Measurements from ENCODE around the gene EPHB3. TPM values are rescaled to one million over a fixed set of nuclear protein-coding genes. Genes with fewer than 3 reads are reported as not detected.
"Not testable (repeated sequence)": the region's sequence is repeated elsewhere in the genome, so short reads cannot be mapped to it uniquely, and the experiment has no call there.

The EPHB3 gene
- polyA plus RNA-seq, 3 donors = 0.71 to 1.2 (median 0.80) TPM

DNA sequence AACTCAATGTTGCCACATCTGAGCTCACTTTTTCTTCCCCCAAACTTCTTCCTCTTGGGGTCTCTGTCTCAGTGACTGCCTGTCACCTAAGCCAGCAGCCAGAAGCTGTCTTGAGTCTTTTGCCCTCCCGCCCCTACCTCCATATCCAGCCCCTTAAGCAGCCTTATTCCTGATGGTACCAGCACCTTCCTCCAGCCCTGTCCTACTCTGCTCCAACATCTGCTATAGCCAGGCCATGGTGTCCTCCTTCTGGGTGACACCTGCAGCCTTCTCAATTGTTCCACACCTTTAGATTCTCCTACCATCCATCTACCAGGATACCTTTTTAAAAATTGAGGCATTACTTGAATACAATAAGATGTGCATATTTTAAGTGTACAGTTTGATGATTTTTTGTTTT is 53.8 kb downstream of the EPHB3 start:
- H3K4me3 Mint-ChIP-seq = no peak overlapping the region
- 78% methylated on average over 1 of the region's 1 CpG for WGBS (ENCODE audit: insufficient coverage)

DNA sequence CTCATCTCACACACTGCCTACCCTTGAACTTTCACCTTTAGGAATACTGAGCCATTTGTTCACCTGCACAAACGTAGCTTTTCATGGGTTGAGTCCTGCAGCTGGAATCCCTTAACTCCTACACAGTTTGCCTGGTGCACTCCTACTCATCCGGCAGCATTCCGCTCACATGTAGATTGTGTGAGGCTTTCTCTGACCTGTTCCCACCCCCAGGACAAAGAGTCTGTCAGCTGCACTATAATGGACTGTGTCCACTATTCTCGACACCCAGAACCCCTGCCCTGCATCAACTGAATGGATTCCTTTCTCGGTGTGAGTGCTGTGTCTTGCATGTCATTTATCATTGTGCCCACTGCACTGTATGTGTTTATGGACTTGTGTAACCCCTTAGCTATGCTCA is 54.9 kb downstream of the EPHB3 start:
- H3K9ac ChIP-seq (ENCODE audit: insufficient read depth, low read length, poor library complexity, severe bottlenecking) = no peak overlapping the region
- no peak overlapping the region for H3K4me2 ChIP-seq (replicated peaks; ENCODE audit: extremely low read depth, low read length, poor library complexity, severe bottlenecking)
- Mint-ChIP-seq H3K27me3 (ENCODE audit: low read depth in 3 of 3) (peaks cover 0 to 2% (median 0%) of the 10 kb centered on the region in 3 donors), H3K36me3 (no peaks in the 10 kb centered on the region), H3K27ac (peak overlapping the region in 2 of 7 donors; percentile 5 to 80), H3K9me3 (peaks cover 0 to 4% (median 2%) of the 10 kb centered on the region in 7 donors), H3K4me1 (peaks cover 53% of the 10 kb centered on the region), H3K4me3 (no peak overlapping the region)
- intact Hi-C loops (cut with micrococcal nuclease) = no loop called here
- TF ChIP-seq, protein P1, sequence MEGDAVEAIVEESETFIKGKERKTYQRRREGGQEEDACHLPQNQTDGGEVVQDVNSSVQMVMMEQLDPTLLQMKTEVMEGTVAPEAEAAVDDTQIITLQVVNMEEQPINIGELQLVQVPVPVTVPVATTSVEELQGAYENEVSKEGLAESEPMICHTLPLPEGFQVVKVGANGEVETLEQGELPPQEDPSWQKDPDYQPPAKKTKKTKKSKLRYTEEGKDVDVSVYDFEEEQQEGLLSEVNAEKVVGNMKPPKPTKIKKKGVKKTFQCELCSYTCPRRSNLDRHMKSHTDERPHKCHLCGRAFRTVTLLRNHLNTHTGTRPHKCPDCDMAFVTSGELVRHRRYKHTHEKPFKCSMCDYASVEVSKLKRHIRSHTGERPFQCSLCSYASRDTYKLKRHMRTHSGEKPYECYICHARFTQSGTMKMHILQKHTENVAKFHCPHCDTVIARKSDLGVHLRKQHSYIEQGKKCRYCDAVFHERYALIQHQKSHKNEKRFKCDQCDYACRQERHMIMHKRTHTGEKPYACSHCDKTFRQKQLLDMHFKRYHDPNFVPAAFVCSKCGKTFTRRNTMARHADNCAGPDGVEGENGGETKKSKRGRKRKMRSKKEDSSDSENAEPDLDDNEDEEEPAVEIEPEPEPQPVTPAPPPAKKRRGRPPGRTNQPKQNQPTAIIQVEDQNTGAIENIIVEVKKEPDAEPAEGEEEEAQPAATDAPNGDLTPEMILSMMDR (IDR thresholded peaks at IDR 0.05) = no peak
- H3K4me1 ChIP-seq (ENCODE audit: control insufficient read depth in 1 of 2, insufficient read depth in 2 of 2, low read length in 2 of 2) = peaks cover 39 to 40% of the 10 kb centered on the region in 2 donors
- WGBS (ENCODE audit: insufficient coverage) = no CpG with 5 or more reads among the region's 5 CpGs
- no peaks in the 10 kb centered on the region for H3K79me2 ChIP-seq (ENCODE audit: insufficient read depth, low read length)
- no peaks in the 10 kb centered on the region for H3K9me3 ChIP-seq (replicated peaks in 1 of 2; ENCODE audit: control insufficient read depth in 1 of 2, insufficient read depth in 1 of 2, low read length in 2 of 2)
- H3K36me3 ChIP-seq (replicated peaks in 1 of 2; ENCODE audit: control insufficient read depth in 1 of 2, insufficient read depth in 2 of 2, low read length in 2 of 2) = no peaks in the 10 kb centered on the region
- DNase-seq = no peak
- no peak overlapping the region for H2AFZ ChIP-seq (ENCODE audit: insufficient read depth, low read depth, low read length, poor library complexity, severe bottlenecking)
- H3K27me3 ChIP-seq (ENCODE audit: control insufficient read depth in 2 of 2, insufficient read depth in 2 of 2, low read length in 2 of 2) = no peaks in the 10 kb centered on the region
- no peaks in the 10 kb centered on the region for H4K20me1 ChIP-seq (ENCODE audit: insufficient read depth, low read length)
- no peak overlapping the region for H3K27ac ChIP-seq (ENCODE audit: low read depth in 1 of 2, low read length in 2 of 2)
- no peak overlapping the region for H3K4me3 ChIP-seq (replicated peaks in 1 of 3; ENCODE audit: low read depth in 2 of 3, low read length in 3 of 3)

More for the DNA sequence above, 53.8 kb downstream of the EPHB3 start:
- peaks cover 47% of the 10 kb centered on the region for H3K4me1 Mint-ChIP-seq
- Histone ChIP-seq H3K9ac (ENCODE audit: insufficient read depth, low read length, poor library complexity, severe bottlenecking) (no peak overlapping the region), H4K20me1 (ENCODE audit: insufficient read depth, low read length) (no peaks in the 10 kb centered on the region), H3K4me1 (ENCODE audit: control insufficient read depth in 1 of 2, insufficient read depth in 2 of 2, low read length in 2 of 2) (peaks cover 31 to 33% of the 10 kb centered on the region in 2 donors), H3K4me3 (replicated peaks in 1 of 3; ENCODE audit: low read depth in 2 of 3, low read length in 3 of 3) (no peak overlapping the region), H3K79me2 (ENCODE audit: insufficient read depth, low read length) (no peaks in the 10 kb centered on the region), H3K27me3 (ENCODE audit: control insufficient read depth in 2 of 2, insufficient read depth in 2 of 2, low read length in 2 of 2) (no peaks in the 10 kb centered on the region), H3K9me3 (replicated peaks in 1 of 2; ENCODE audit: control insufficient read depth in 1 of 2, insufficient read depth in 1 of 2, low read length in 2 of 2) (no peaks in the 10 kb centered on the region), H3K4me2 (replicated peaks; ENCODE audit: extremely low read depth, low read length, poor library complexity, severe bottlenecking) (no peak overlapping the region), H3K27ac (ENCODE audit: low read depth in 1 of 2, low read length in 2 of 2) (no peak overlapping the region), H3K36me3 (replicated peaks in 1 of 2; ENCODE audit: control insufficient read depth in 1 of 2, insufficient read depth in 2 of 2, low read length in 2 of 2) (no peaks in the 10 kb centered on the region), H2AFZ (ENCODE audit: insufficient read depth, low read depth, low read length, poor library complexity, severe bottlenecking) (no peak overlapping the region)
- intact Hi-C loops (cut with micrococcal nuclease) = no loop called here
- H3K9me3 Mint-ChIP-seq = peaks cover 0 to 4% (median 2%) of the 10 kb centered on the region in 7 donors
- no peaks in the 10 kb centered on the region for H3K36me3 Mint-ChIP-seq
- H3K27ac Mint-ChIP-seq = no peak overlapping the region
- no peak for DNase-seq
- TF ChIP-seq, protein P1 (IDR thresholded peaks at IDR 0.05) = no peak
- H3K27me3 Mint-ChIP-seq (ENCODE audit: low read depth in 3 of 3) = peaks cover 0 to 3% (median 0%) of the 10 kb centered on the region in 3 donors

DNA sequence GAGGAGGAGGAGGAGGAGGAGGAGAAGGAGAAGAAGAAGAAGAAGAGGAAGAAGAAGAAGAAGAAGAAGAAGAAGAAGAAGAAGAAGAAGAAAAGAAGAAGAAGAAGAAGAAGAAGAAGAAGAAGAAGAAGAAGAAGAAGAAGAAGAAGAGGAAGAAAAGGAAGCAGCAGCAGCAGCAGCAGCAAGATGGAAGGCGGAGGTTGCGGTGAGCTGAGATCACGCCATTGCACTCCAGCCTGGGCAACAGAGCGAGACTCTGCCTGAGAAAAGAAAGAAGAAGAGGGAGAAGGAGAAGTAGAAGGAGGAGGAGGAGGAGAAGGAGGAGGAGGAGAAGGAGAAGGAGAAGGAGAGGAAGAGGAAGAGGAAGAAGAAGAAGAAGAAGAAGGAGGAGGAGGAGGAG is 55.7 kb downstream of the EPHB3 start:
- H3K79me2 ChIP-seq (ENCODE audit: insufficient read depth, low read length); intact Hi-C loops (cut with micrococcal nuclease); H3K27me3 Mint-ChIP-seq (ENCODE audit: low read depth in 3 of 3); H3K9ac ChIP-seq (ENCODE audit: insufficient read depth, low read length, poor library complexity, severe bottlenecking); H3K4me2 ChIP-seq (replicated peaks; ENCODE audit: extremely low read depth, low read length, poor library complexity, severe bottlenecking); H3K36me3 ChIP-seq (replicated peaks in 1 of 2; ENCODE audit: control insufficient read depth in 1 of 2, insufficient read depth in 2 of 2, low read length in 2 of 2); H3K27me3 ChIP-seq (ENCODE audit: control insufficient read depth in 2 of 2, insufficient read depth in 2 of 2, low read length in 2 of 2); H3K36me3 Mint-ChIP-seq; H3K9me3 Mint-ChIP-seq; H2AFZ ChIP-seq (ENCODE audit: insufficient read depth, low read depth, low read length, poor library complexity, severe bottlenecking); H3K9me3 ChIP-seq (replicated peaks in 1 of 2; ENCODE audit: control insufficient read depth in 1 of 2, insufficient read depth in 1 of 2, low read length in 2 of 2); H3K4me3 ChIP-seq (replicated peaks in 1 of 3; ENCODE audit: low read depth in 2 of 3, low read length in 3 of 3); DNase-seq; H4K20me1 ChIP-seq (ENCODE audit: insufficient read depth, low read length): not testable (repeated sequence)
- peak overlapping the region in 6 of 7 donors; percentile 73 to 96 (median 84) for H3K27ac Mint-ChIP-seq
- Histone ChIP-seq H3K4me1 (ENCODE audit: control insufficient read depth in 1 of 2, insufficient read depth in 2 of 2, low read length in 2 of 2) (peaks cover 39 to 40% of the 10 kb centered on the region in 2 donors), H3K27ac (ENCODE audit: low read depth in 1 of 2, low read length in 2 of 2) (peak overlapping the region; percentile 15 to 59)
- no CpG with 5 or more reads among the region's 4 CpGs for WGBS (ENCODE audit: insufficient coverage)
- peak overlapping the region in 1 of 2 donors; percentile 26 for H3K4me3 Mint-ChIP-seq
- peaks cover 53% of the 10 kb centered on the region for H3K4me1 Mint-ChIP-seq
